Measurements from ENCODE around the gene CYSTM1. TPM values are rescaled to one million over a fixed set of nuclear protein-coding genes. Genes with fewer than 3 reads are reported as not detected.
"Not testable (repeated sequence)": the region's sequence is repeated elsewhere in the genome, so short reads cannot be mapped to it uniquely, and the experiment has no call there.

CYSTM1 gene
- total RNA-seq, 1 experiment from 2014 or later = 186 TPM

DNA sequence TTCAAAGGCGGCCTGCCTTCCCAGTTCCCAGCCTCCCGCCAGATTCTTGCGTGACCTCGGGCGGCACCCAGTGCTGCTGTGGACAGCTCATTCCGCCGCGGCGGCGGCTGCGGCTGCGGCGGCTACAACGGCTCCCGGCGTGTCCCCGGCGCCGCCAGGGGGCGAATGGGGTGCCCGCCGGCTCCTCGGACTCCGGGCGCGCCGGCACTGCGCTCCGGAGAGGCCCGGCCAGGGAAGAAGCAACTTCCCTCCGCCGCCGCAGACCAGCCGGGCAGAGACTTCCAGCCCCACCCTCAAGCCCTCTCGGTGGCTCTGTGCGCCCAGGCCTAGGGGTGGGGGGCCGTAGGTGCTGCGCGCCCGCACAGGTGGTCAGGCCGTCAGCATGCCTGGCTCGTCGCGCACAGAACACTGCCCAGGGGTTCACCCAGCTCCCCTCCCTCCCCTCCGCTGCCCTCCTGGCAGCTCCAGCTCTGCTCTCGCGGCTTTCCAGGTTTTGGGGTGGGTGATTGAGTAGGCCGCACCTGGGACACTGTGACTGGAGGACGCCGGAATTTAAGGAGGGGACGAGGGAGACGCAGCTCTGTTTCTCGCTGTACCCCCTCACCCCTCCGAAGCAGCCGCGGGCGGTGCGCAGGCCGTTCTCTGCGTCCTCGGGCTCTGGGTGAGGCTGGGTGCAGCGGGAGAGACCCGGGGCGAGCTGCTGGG lies 29.0 kb upstream of the CYSTM1 start:
- in situ Hi-C loops (cut with HindIII; ENCODE audit: low pct_unique_long_range_greater_than_20kb, low sequenced_read_pairs) = no loop called here

GRCh38 chr5:140146523-140146842 lies 28.5 kb upstream of the CYSTM1 start:
- in situ Hi-C loops (cut with HindIII; ENCODE audit: low pct_unique_long_range_greater_than_20kb, low sequenced_read_pairs) = no loop called here
- no peak for DNase-seq (ENCODE audit: low read depth, low spot score)

More for the DNA sequence above, 29.0 kb upstream of the CYSTM1 start:
- DNase-seq (ENCODE audit: low read depth, low spot score) = no peak

- in situ Hi-C loops (cut with HindIII; ENCODE audit: low pct_unique_long_range_greater_than_20kb, low sequenced_read_pairs) = no loop called here
- DNase-seq (ENCODE audit: low read depth, low spot score) = no peak
Observed at GRCh38 chr5:140147460-140147859, 27.5 kb upstream of the CYSTM1 start.

- peak; percentile 83 for DNase-seq (ENCODE audit: low read depth, low spot score)
- in situ Hi-C loops (cut with HindIII; ENCODE audit: low pct_unique_long_range_greater_than_20kb, low sequenced_read_pairs) = no loop called here
Observed at GRCh38 chr5:140148508-140148907, 26.5 kb upstream of the CYSTM1 start.

DNA sequence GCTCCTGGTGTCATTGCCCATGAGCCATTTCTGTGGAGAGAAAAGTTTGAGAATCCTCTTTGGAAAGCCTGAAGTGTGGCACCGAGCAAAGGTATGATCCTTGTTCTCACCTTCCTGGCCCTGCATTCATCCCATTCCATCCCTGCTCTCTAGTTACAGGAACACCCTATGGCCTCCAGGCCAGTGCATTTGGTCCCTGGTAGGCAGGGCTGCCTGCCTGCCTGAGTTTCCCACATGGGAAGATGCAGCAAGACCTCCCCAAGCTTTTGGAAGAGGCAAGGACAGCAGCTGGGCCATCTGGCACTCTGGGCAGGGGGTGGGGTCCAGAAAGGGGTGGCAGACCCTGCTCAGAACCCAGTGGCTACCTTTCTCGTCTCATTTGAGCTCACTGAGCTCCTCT lies 24.8 kb upstream of the CYSTM1 start:
- DNase-seq (ENCODE audit: low read depth, low spot score) = no peak
- in situ Hi-C loops (cut with HindIII; ENCODE audit: low pct_unique_long_range_greater_than_20kb, low sequenced_read_pairs) = no loop called here

DNA sequence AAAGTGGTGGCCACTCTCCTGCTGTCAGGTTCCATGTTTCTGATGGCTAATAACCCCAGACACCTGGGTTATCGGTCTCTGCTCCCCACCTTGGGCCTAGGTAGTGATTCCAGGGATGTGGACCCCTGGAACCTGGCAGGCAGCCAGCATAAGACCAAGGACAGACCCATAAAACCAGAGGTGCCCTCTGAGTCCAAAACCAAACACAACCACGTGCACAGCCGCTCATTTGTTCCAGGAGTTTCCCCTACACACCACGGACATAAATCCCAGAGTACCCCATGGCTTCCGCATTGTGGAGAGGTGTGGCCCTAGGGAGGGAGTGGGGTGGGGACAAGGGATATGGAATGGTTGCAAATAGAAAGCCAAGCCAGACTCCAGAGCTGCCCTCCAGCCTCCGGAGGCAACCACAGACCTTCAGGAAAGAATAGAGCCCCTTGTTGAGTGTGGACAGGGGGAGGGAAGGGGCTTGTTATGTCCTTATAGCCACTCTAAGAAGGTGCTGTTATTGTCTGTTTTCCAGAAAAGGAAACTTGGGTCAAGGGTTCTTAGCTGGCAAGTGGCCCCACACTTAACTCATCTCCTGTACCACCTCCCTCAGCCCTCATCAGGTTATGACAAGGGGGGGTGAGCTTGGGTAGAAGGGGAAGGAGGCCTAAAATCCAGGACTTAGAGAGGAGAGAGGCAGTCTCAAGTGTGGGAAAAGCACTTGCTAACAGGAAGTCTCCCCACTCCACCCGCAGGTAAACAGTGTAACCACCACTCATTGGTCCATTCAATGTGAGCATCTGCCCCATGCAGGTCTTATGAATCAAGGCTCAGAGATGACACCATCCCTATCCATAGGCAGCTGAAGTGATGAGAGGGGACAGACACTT lies 23.6 kb upstream of the CYSTM1 start:
- peak; percentile 79 for DNase-seq (ENCODE audit: low read depth, low spot score)
- in situ Hi-C loops (cut with HindIII; ENCODE audit: low pct_unique_long_range_greater_than_20kb, low sequenced_read_pairs) = no loop called here

DNA sequence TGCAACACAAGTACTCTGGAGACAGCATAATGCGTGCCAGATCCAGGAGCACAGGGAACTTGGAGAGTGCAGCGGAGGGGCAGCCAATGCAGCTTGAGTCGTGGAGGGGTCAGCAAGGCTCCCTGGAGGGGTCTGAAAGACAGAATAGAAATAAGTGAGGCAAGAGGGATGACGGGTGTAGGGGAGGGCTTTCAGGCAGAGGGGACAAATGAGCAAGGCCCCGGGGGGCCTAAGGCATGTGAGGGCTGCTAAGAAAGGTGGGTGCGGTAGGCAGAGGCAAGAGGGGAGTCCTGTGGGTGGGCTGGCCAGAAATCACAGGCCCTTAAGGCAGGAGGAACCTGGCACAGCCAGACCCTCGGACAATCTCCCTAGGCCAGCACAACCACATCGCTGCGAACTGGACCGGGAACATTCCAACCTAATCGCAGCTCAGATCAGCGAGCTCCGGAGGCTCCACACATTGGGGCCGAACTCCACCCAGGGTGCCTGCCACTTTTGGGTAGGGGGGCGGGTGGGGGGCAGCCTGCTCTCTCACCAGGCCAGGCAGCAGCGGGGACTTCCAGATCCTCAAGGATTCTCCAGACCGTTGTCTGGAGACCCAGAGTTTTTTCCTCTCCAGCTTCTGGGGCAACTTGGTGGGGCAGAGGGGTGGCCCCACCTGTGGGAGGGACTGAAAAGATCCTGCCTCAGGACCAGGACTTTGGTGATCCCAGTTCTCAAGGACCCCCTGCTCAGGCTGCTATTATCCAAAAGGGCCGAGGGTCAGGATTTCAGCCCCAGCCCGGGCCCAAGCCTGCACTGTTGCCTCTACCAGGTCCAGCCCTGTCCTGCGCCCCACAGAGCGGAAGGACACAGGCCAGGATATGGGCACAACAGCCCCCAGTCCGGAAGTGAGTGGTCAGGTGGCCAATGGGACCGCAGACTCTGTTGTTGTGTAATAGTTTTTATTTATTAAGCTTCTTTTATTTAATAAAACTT lies 22.7 kb upstream of the CYSTM1 start:
- no peak for DNase-seq (ENCODE audit: low read depth, low spot score)
- in situ Hi-C loops (cut with HindIII; ENCODE audit: low pct_unique_long_range_greater_than_20kb, low sequenced_read_pairs) = no loop called here

GRCh38 chr5:140153255-140153654 lies 21.7 kb upstream of the CYSTM1 start:
- in situ Hi-C loops (cut with HindIII; ENCODE audit: low pct_unique_long_range_greater_than_20kb, low sequenced_read_pairs) = no loop called here

GRCh38 chr5:140153905-140154304 lies 21.1 kb upstream of the CYSTM1 start:
- in situ Hi-C loops (cut with HindIII; ENCODE audit: low pct_unique_long_range_greater_than_20kb, low sequenced_read_pairs) = no loop called here
- DNase-seq (ENCODE audit: low read depth, low spot score) = no peak

More at GRCh38 chr5:140153255-140153654, 21.7 kb upstream of the CYSTM1 start:
- no peak for DNase-seq (ENCODE audit: low read depth, low spot score)

GRCh38 chr5:140154710-140155381 lies 20.1 kb upstream of the CYSTM1 start:
- DNase-seq (ENCODE audit: low read depth, low spot score); in situ Hi-C loops (cut with HindIII; ENCODE audit: low pct_unique_long_range_greater_than_20kb, low sequenced_read_pairs): not testable (repeated sequence)

DNA sequence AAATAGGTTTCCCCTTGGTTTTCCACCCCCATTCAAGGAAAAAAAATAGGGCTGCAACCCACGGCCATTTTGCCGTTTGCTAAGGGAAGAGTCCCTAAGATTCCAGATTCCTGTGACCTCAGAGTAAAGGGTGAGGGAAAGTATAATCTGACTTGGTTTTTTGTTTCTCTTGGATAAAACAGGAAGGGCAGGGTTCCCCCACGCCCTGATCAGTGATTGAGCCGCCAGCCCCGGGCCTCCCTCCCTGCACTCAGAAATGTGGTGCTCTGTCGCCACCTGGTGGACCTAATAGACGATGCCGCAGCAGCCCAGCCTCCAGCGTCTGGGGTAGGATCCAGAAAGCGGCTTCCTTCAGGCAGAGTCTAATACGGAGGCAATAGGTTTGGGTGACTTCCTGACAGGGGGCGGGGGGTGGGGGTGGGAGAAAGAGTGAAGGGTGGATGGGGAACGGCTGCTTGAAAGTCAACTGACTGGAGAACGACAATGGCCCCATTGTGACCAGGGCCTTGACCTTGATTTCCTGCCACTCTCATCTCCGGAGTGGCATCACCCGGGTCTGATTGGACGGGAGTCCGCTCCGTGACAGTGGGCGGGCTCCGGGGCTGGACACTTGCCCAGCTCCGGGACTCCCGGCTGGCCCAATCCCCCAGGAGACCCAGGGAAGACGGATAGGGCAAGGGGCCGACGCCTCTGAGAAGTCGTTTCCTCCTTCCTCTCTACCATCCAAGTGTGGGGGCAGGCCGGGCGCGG lies 17.8 kb upstream of the CYSTM1 start:
- peak; percentile 99 for DNase-seq (ENCODE audit: low read depth, low spot score)
- in situ Hi-C loops (cut with HindIII; ENCODE audit: low pct_unique_long_range_greater_than_20kb, low sequenced_read_pairs) = no loop called here

- no peak for DNase-seq (ENCODE audit: low read depth, low spot score)
- in situ Hi-C loops (cut with HindIII; ENCODE audit: low pct_unique_long_range_greater_than_20kb, low sequenced_read_pairs) = no loop called here
Observed at GRCh38 chr5:140159014-140159927, 15.7 kb upstream of the CYSTM1 start.

GRCh38 chr5:140162275-140162674 lies 12.7 kb upstream of the CYSTM1 start:
- DNase-seq (ENCODE audit: low read depth, low spot score) = no peak
- in situ Hi-C loops (cut with HindIII; ENCODE audit: low pct_unique_long_range_greater_than_20kb, low sequenced_read_pairs) = no loop called here

GRCh38 chr5:140162781-140163180 lies 12.2 kb upstream of the CYSTM1 start:
- in situ Hi-C loops (cut with HindIII; ENCODE audit: low pct_unique_long_range_greater_than_20kb, low sequenced_read_pairs) = no loop called here
- no peak for DNase-seq (ENCODE audit: low read depth, low spot score)

GRCh38 chr5:140165101-140165922 lies 9.7 kb upstream of the CYSTM1 start:
- in situ Hi-C loops (cut with HindIII; ENCODE audit: low pct_unique_long_range_greater_than_20kb, low sequenced_read_pairs) = no loop called here
- no peak for DNase-seq (ENCODE audit: low read depth, low spot score)

All from SK-MEL-5 (cell line).